GM12878 (cell line): ENCODE measurements around the gene PPFIBP1. TPM values are rescaled to one million over a fixed set of nuclear protein-coding genes. Genes with fewer than 3 reads are reported as not detected.
"Not testable (repeated sequence)": the region's sequence is repeated elsewhere in the genome, so short reads cannot be mapped to it uniquely, and the experiment has no call there.

ENCODE experiments used
- ATAC-seq: fragments of 200-7000 bp; cut with Tn5 transposase; 3 replicates; pipeline ENCODE4 v1.9.1; 2020; ENCODE audit warnings: mild to moderate bottlenecking, moderate library complexity
- BruUV-seq: library from RNA; stranded (reverse); fragments of 400-500 nt; replicated peaks from 2 replicates; lab custom pipeline; 2021; lab: Mats Ljungman, UMichigan
- CTCF ChIA-PET: fragments of 300-600 bp; sonication (Branson Sonifier 250); formaldehyde crosslinking; extraction: SDS; loops from one replicate; lab custom pipeline; 2021; ENCODE audit warnings: inconsistent platforms; lab: Yijun Ruan, JAX
- POLR2A ChIA-PET: fragments of 350-600 bp; formaldehyde crosslinking; extraction: SDS; loops from one replicate; lab custom pipeline; 2021; ENCODE audit warnings: inconsistent platforms; lab: Charles Lee
- RAD21 ChIA-PET: fragments of 300-600 bp; sonication (Branson Sonifier 250); formaldehyde crosslinking; loops from one replicate; lab custom pipeline; 2023; ENCODE audit warnings: antibody characterized with exemption; ENCODE audit not compliant: unreplicated experiment; lab: Charles Lee
- SMC1A ChIA-PET: fragments of 300-600 bp; sonication (Branson Sonifier 250); formaldehyde crosslinking; loops from one replicate; lab custom pipeline; 2023; ENCODE audit not compliant: unreplicated experiment, uncharacterized antibody; lab: Charles Lee
- DNase-seq: peaks from one replicate; pipeline ENCODE4 v3.0.0-alpha.2; 2011; ENCODE audit warnings: low read depth, low spot score
- FAIRE-seq: peaks from 3 replicates; lab custom pipeline; 2011; peaks lifted over from hg19 to GRCh38; lab: Jason Lieb, UNC
- H2AFZ ChIP-seq: 2 replicates; pipeline ENCODE4 v1.6.0; 2011; ENCODE audit warnings: low read depth, low read length, control low read depth; ENCODE audit not compliant: control insufficient read depth
- H3K27ac ChIP-seq: 2 replicates; pipeline ENCODE4 v1.5.1; 2011; ENCODE audit warnings: control low read depth; ENCODE audit not compliant: control insufficient read depth, insufficient read depth
- H3K27me3 ChIP-seq, 2 experiments: replicated peaks in 1 of 2; 2 replicates each; pipeline versions ENCODE4 v1.6.0 to v1.6.1; 2011; ENCODE audit warnings: low read length in 1 of 2; ENCODE audit not compliant: control insufficient read depth in 2 of 2, insufficient read depth in 2 of 2
- H3K36me3 ChIP-seq, 2 experiments: 2 replicates each; pipeline ENCODE4 v1.5.1; 2011; ENCODE audit warnings: low read length in 1 of 2; ENCODE audit not compliant: control insufficient read depth in 2 of 2, insufficient read depth in 2 of 2
- H3K4me1 ChIP-seq: 2 replicates; pipeline ENCODE4 v1.6.1; 2011; ENCODE audit warnings: mild to moderate bottlenecking, low read length, moderate library complexity, mixed read lengths; ENCODE audit not compliant: control insufficient read depth, insufficient read depth
- H3K4me2 ChIP-seq: 2 replicates; pipeline ENCODE4 v1.6.0; 2011; ENCODE audit warnings: control low read depth; ENCODE audit not compliant: control insufficient read depth, insufficient read depth
- H3K4me3 ChIP-seq: fragments of 200-600 bp; sonication (generic); 2 replicates; pipeline ENCODE4 v1.5.1; 2016
- H3K79me2 ChIP-seq: 2 replicates; pipeline ENCODE4 v1.6.0; 2011; ENCODE audit warnings: low read length; ENCODE audit not compliant: control insufficient read depth, insufficient read depth
- H3K9ac ChIP-seq: 2 replicates; pipeline ENCODE4 v1.8.0; 2011; ENCODE audit warnings: low read length, control low read depth, mixed read lengths; ENCODE audit not compliant: control insufficient read depth, insufficient read depth
- H3K9me3 ChIP-seq: replicated peaks from 3 replicates; pipeline ENCODE4 v1.5.1; 2011; ENCODE audit warnings: mild to moderate bottlenecking, low read length; ENCODE audit not compliant: control insufficient read depth, insufficient read depth
- H4K20me1 ChIP-seq: 2 replicates; pipeline ENCODE4 v1.6.0; 2011; ENCODE audit not compliant: control insufficient read depth, insufficient read depth
- WGBS: methylation state at CpG from one replicate; pipeline ENCODE4 v1.1.6; 2016; ENCODE audit warnings: low lambda C conversion rate; ENCODE audit not compliant: insufficient replicate concordance, insufficient coverage; ENCODE audit errors: missing lambda C conversion rate; 5-methylcytosine and 5-hydroxymethylcytosine counted together
- in situ Hi-C: fragments of 300-500 bp; cut with MboI; formaldehyde crosslinking; loops from 9 replicates; pipeline ENCODE4 v1.14.3; 2018; ENCODE audit warnings: mixed read lengths
- intact Hi-C: fragments of 100-400 bp; cut with micrococcal nuclease; formaldehyde crosslinking; loops from one replicate; pipeline ENCODE4 v1.14.2; 2022; ENCODE audit not compliant: unreplicated experiment
- polyA plus RNA-seq, 11 experiments: library from polyadenylated mRNA; depleted of rRNA in 4 of 11; unstranded in 6 of 11; stranded (reverse) in 5 of 11; fragments of >200 nt; fragmentation: Nextera tagmentation in 4 of 11; fragmentation: Illumina TruSeq in 1 of 11; extraction: Ambion mirVana in 4 of 11; extraction: Trizol in 1 of 11; gene quantifications; 1 replicate in 1 of 11; 2 replicates in 10 of 11; pipeline versions ENCODE4 v1.2.1 to v1.2.3, GENCODE V29; 2011 to 2016; ENCODE audit warnings: inconsistent platforms in 2 of 11, missing spikeins in 2 of 11, low read depth in 1 of 11
- total RNA-seq, 4 experiments: library from RNA; depleted of rRNA in 3 of 4; stranded (reverse); fragments of >200 nt in 3 of 4; fragmentation: Illumina TruSeq in 1 of 4; extraction: Trizol in 1 of 4; gene quantifications; 2 replicates each; pipeline versions ENCODE4 v1.2.1 to v1.2.3, GENCODE V29; 2013 to 2021

The PPFIBP1 gene
- total and polyA plus RNA-seq, 10 of the 15 experiments (the other 5 are each of a cell fraction or from before 2014, with no cell fraction given): 0.47 to 7.8 (median 3.6) TPM

- H3K27ac ChIP-seq, H3K9me3 ChIP-seq, H3K36me3 ChIP-seq, in situ Hi-C loops, POLR2A ChIA-PET, BruUV-seq, FAIRE-seq, H4K20me1 ChIP-seq, intact Hi-C loops, H3K27me3 ChIP-seq, H3K9ac ChIP-seq, DNase-seq, ATAC-seq, H3K4me1 ChIP-seq, RAD21 ChIA-PET, H3K79me2 ChIP-seq, H3K4me3 ChIP-seq, H2AFZ ChIP-seq, H3K4me2 ChIP-seq: not testable (repeated sequence)
- ChIA-PET SMC1A (interaction anchor here (0.8 to 0.9 kb wide), 2 partner anchors 32 to 82 kb away, joined by 3 to 4 read pairs; no protein-coding TSS in a partner anchor), CTCF (interaction anchor here (0.7 kb wide), 1 partner anchor 719 kb away, joined by 3 read pairs; no protein-coding TSS in a partner anchor)
- 47% methylated on average over 2 of the region's 2 CpGs for WGBS
Observed at GRCh38 chr12:27627853-27628469, 104.0 kb downstream of the PPFIBP1 start.

- intact Hi-C loops, in situ Hi-C loops, H3K4me2 ChIP-seq, DNase-seq, CTCF ChIA-PET, BruUV-seq, H3K9ac ChIP-seq, RAD21 ChIA-PET, POLR2A ChIA-PET, H3K79me2 ChIP-seq, H3K36me3 ChIP-seq, FAIRE-seq, H2AFZ ChIP-seq, H3K4me3 ChIP-seq, H3K27me3 ChIP-seq, H3K27ac ChIP-seq, H3K9me3 ChIP-seq, H3K4me1 ChIP-seq, ATAC-seq, H4K20me1 ChIP-seq: not testable (repeated sequence)
- 99% methylated on average over 2 of the region's 2 CpGs for WGBS
- SMC1A ChIA-PET: interaction anchor here (1.1 kb wide), 1 partner anchor 25 kb away, joined by 3 read pairs; no protein-coding TSS in a partner anchor
Observed at GRCh38 chr12:27630219-27630618, 106.2 kb downstream of the PPFIBP1 start.
